Activated CD8-positive, alpha-beta memory T cell treated with anti-CD3 and anti-CD28 coated beads, Interleukin-2, amount 50 U/mL, for 1 hour (primary cell): ENCODE measurements around the gene PRCP.
"Not testable (repeated sequence)": the region's sequence is repeated elsewhere in the genome, so short reads cannot be mapped to it uniquely, and the experiment has no call there.

ENCODE experiments used
- DNase-seq: peaks from one replicate; pipeline ENCODE4 v3.0.0-alpha.2; 2020; ENCODE audit errors: extremely low read depth

Gene PRCP

GRCh38 chr11:82872377-82873150 lies 27.7 kb downstream of the PRCP start:
- no peak for DNase-seq

- DNase-seq: no peak
Observed at GRCh38 chr11:82871646-82872045, 28.6 kb downstream of the PRCP start.

- no peak for DNase-seq
Observed at GRCh38 chr11:82869657-82870056, 30.6 kb downstream of the PRCP start.

GRCh38 chr11:82867495-82868082 lies 32.6 kb downstream of the PRCP start:
- DNase-seq: peak; percentile 63

GRCh38 chr11:82865841-82866240 lies 34.4 kb downstream of the PRCP start:
- DNase-seq: no peak

- DNase-seq: no peak
Observed at GRCh38 chr11:82864268-82864667, 36.0 kb downstream of the PRCP start.

GRCh38 chr11:82863209-82863608 lies 37.0 kb downstream of the PRCP start:
- DNase-seq: no peak

GRCh38 chr11:82862379-82862778 lies 37.9 kb downstream of the PRCP start:
- DNase-seq: no peak

- no peak for DNase-seq
Observed at GRCh38 chr11:82859750-82860149, 40.5 kb downstream of the PRCP start.

GRCh38 chr11:82858556-82859091 lies 41.6 kb downstream of the PRCP start:
- DNase-seq: no peak

- no peak for DNase-seq
Observed at GRCh38 chr11:82858133-82858532, 42.1 kb downstream of the PRCP start.

- DNase-seq: no peak
Observed at GRCh38 chr11:82857145-82857544, 43.1 kb downstream of the PRCP start.

- no peak for DNase-seq
Observed at GRCh38 chr11:82855616-82856015, 44.6 kb downstream of the PRCP start.

- not testable (repeated sequence) for DNase-seq
Observed at GRCh38 chr11:82854916-82855315, 45.3 kb downstream of the PRCP start.

- no peak for DNase-seq
Observed at GRCh38 chr11:82854242-82854641, 46.0 kb downstream of the PRCP start.

- no peak for DNase-seq
Observed at GRCh38 chr11:82848829-82849228, 51.4 kb downstream of the PRCP start.

GRCh38 chr11:82845356-82846353 lies 54.6 kb downstream of the PRCP start:
- no peak for DNase-seq

- no peak for DNase-seq
Observed at GRCh38 chr11:82843057-82843795, 57.0 kb downstream of the PRCP start.

- DNase-seq: no peak
Observed at GRCh38 chr11:82842019-82842418, 58.2 kb downstream of the PRCP start.

GRCh38 chr11:82837650-82838049 lies 62.6 kb downstream of the PRCP start:
- DNase-seq: no peak

GRCh38 chr11:82832983-82833382 lies 67.2 kb downstream of the PRCP start:
- DNase-seq: no peak
